Endothelial cell of umbilical vein (primary cell): ENCODE results near the gene PSMB5. TPM values are rescaled to one million over a fixed set of nuclear protein-coding genes. Genes with fewer than 3 reads are reported as not detected.

Source experiments
- BruUV-seq: library from RNA; stranded (reverse); fragments of 400-500 nt; replicated peaks from 2 replicates; lab custom pipeline; 2021; lab: Mats Ljungman, UMichigan
- CTCF ChIA-PET: fragments of 300-600, 350-600 bp; sonication (Branson Sonifier 250); formaldehyde crosslinking; loops from one replicate; lab custom pipeline; 2021; ENCODE audit warnings: antibody characterized with exemption, inconsistent platforms; lab: Charles Lee
- POLR2A ChIA-PET: fragments of 300-600, 350-600 bp; sonication (Branson Sonifier 250); formaldehyde crosslinking; loops from one replicate; lab custom pipeline; 2021; ENCODE audit warnings: antibody characterized with exemption, inconsistent platforms; lab: Charles Lee
- DNase-seq: peaks from one replicate; pipeline ENCODE4 v3.0.0-alpha.2; 2011; ENCODE audit warnings: low read depth, low spot score
- FAIRE-seq: peaks from 2 replicates; lab custom pipeline; 2011; peaks lifted over from hg19 to GRCh38; lab: Jason Lieb, UNC
- H2AFZ ChIP-seq: 2 replicates; pipeline ENCODE4 v1.6.0; 2012; ENCODE audit warnings: low read depth, low read length, control low read depth, inconsistent platforms
- H3K27ac ChIP-seq: 2 replicates; pipeline ENCODE4 v1.5.1; 2011; ENCODE audit warnings: low read depth, mild to moderate bottlenecking, control low read depth, low read length, moderate library complexity; ENCODE audit not compliant: insufficient read depth
- H3K27me3 ChIP-seq, 2 experiments: 2 replicates each; pipeline versions ENCODE4 v1.6.0 to v1.6.1; 2011; ENCODE audit warnings: low read length in 2 of 2, mixed read lengths in 1 of 2; ENCODE audit not compliant: control insufficient read depth in 2 of 2, insufficient read depth in 2 of 2
- H3K36me3 ChIP-seq, 2 experiments: 2 replicates in 1 of 2; 3 replicates in 1 of 2; pipeline ENCODE4 v1.5.1; 2011; ENCODE audit warnings: low read length in 2 of 2, mild to moderate bottlenecking in 1 of 2, moderate library complexity in 1 of 2; ENCODE audit not compliant: control insufficient read depth in 2 of 2, insufficient read depth in 2 of 2; ENCODE audit errors: extremely low read depth in 1 of 2
- H3K4me1 ChIP-seq: 3 replicates; pipeline ENCODE4 v1.5.1; 2011; ENCODE audit warnings: mild to moderate bottlenecking, low read length; ENCODE audit not compliant: control insufficient read depth, insufficient read depth; ENCODE audit errors: extremely low read depth
- H3K4me2 ChIP-seq: 2 replicates; pipeline ENCODE4 v1.6.1; 2011; ENCODE audit warnings: low read length, control low read depth, mixed read lengths; ENCODE audit not compliant: insufficient read depth
- H3K4me3 ChIP-seq, 3 experiments: fragments of 200-600 bp in 1 of 3; sonication (generic), shearing (Covaris generic) in 1 of 3; replicated peaks in 1 of 3; 2 replicates each; pipeline ENCODE4 v1.5.1; 2011 to 2016; ENCODE audit warnings: control low read depth in 3 of 3, low read length in 3 of 3, mild to moderate bottlenecking in 2 of 3, inconsistent platforms in 1 of 3, low read depth in 1 of 3, moderate library complexity in 1 of 3; ENCODE audit not compliant: insufficient read depth in 1 of 3
- H3K79me2 ChIP-seq: 2 replicates; pipeline ENCODE4 v1.6.0; 2012; ENCODE audit warnings: low read length, inconsistent platforms; ENCODE audit not compliant: control insufficient read depth, insufficient read depth
- H3K9ac ChIP-seq: replicated peaks from 2 replicates; pipeline ENCODE3; 2011; ENCODE audit warnings: low read length, control low read depth; ENCODE audit not compliant: insufficient read depth; ENCODE audit errors: extremely low read depth
- H3K9me1 ChIP-seq: replicated peaks from 3 replicates; pipeline ENCODE4 v1.6.0; 2011; ENCODE audit warnings: mild to moderate bottlenecking, low read length; ENCODE audit not compliant: control insufficient read depth, insufficient read depth; ENCODE audit errors: extremely low read depth
- H3K9me3 ChIP-seq: replicated peaks from 2 replicates; pipeline ENCODE4 v1.5.1; 2012; ENCODE audit warnings: low read length, inconsistent platforms; ENCODE audit not compliant: control insufficient read depth, insufficient read depth
- H4K20me1 ChIP-seq: replicated peaks from 2 replicates; pipeline ENCODE3; 2011; ENCODE audit warnings: mild to moderate bottlenecking, low read length; ENCODE audit not compliant: control insufficient read depth, insufficient read depth; ENCODE audit errors: extremely low read depth
- EZH2 ChIP-seq: IDR thresholded peaks from 2 replicates; pipeline ENCODE4 v1.6.1; 2012; ENCODE audit warnings: borderline replicate concordance, low read depth, mild to moderate bottlenecking, moderate library complexity, low read length, inconsistent platforms; ENCODE audit not compliant: severe bottlenecking
- FOS ChIP-seq: IDR thresholded peaks from 2 replicates; pipeline ENCODE4 v1.6.1; 2011; ENCODE audit warnings: mild to moderate bottlenecking, low read length, moderate library complexity, borderline replicate concordance; ENCODE audit not compliant: insufficient read depth
- GATA2 ChIP-seq: IDR thresholded peaks from 2 replicates; pipeline ENCODE4 v1.7.0; 2011; ENCODE audit warnings: low read depth, mild to moderate bottlenecking, moderate library complexity, mixed read lengths, low read length; ENCODE audit not compliant: insufficient read length, insufficient read depth
- JUN ChIP-seq: IDR thresholded peaks from 2 replicates; pipeline ENCODE4 v1.6.1; 2011; ENCODE audit warnings: borderline replicate concordance, low read depth; ENCODE audit not compliant: insufficient read length, insufficient read depth
- MYC ChIP-seq: IDR thresholded peaks from one replicate; pipeline ENCODE4 v1.6.1; 2011; ENCODE audit warnings: mild to moderate bottlenecking, low read depth, low read length
- POLR2A ChIP-seq: IDR thresholded peaks from 2 replicates; pipeline ENCODE4 v1.6.1; 2012; ENCODE audit warnings: low read depth, mild to moderate bottlenecking, control low read depth, low read length
- POLR2AphosphoS5 ChIP-seq: IDR thresholded peaks from 2 replicates; pipeline ENCODE4 v1.6.1; 2012; ENCODE audit warnings: low read depth, mild to moderate bottlenecking, control low read depth, low read length, moderate library complexity; ENCODE audit not compliant: insufficient read depth
- dilution Hi-C: fragments of 300-500 bp; cut with MboI; formaldehyde crosslinking; loops from one replicate; pipeline ENCODE4 v1.15.0; 2019; ENCODE audit warnings: low sequenced_read_pairs; ENCODE audit not compliant: extremely low pct_ligation_motif_present
- intact Hi-C: fragments of 100-400 bp; cut with micrococcal nuclease; formaldehyde crosslinking; loops from one replicate; pipeline ENCODE4 v1.10.0; 2022
- polyA plus RNA-seq, 4 experiments: library from polyadenylated mRNA; depleted of rRNA in 3 of 4; stranded (reverse) in 3 of 4; unstranded in 1 of 4; fragments of >200 nt; gene quantifications; 2 replicates each; pipeline versions ENCODE4 v1.2.1 to v1.2.3, GENCODE V29; 2011 to 2012; ENCODE audit warnings: missing spikeins in 1 of 4
- total RNA-seq: library from RNA; stranded (reverse); gene quantifications from 2 replicates; pipeline ENCODE4 v1.2.3, GENCODE V29; 2021
- TF ChIP-seq, protein P1 (sequence below): IDR thresholded peaks from 2 replicates; pipeline ENCODE4 v1.6.1; 2011; ENCODE audit not compliant: insufficient read depth, insufficient read length
- TF ChIP-seq, protein P2 (sequence below), 2 donors: IDR thresholded peaks; 1 replicate in 1 of 2; 2 replicates in 1 of 2; pipeline ENCODE4 v1.5.1; 2011; ENCODE audit warnings: low read length in 2 of 2, mild to moderate bottlenecking in 2 of 2, moderate library complexity in 2 of 2, control low read depth in 1 of 2, inconsistent platforms in 1 of 2, low read depth in 1 of 2; ENCODE audit not compliant: insufficient read depth in 1 of 2; ENCODE audit errors: extremely low read depth in 1 of 2

PSMB5 gene
- total and polyA plus RNA-seq, 2 donors (not counting 3 experiments of a cell fraction or from before 2014, with no cell fraction given): 236 to 464 TPM

DNA sequence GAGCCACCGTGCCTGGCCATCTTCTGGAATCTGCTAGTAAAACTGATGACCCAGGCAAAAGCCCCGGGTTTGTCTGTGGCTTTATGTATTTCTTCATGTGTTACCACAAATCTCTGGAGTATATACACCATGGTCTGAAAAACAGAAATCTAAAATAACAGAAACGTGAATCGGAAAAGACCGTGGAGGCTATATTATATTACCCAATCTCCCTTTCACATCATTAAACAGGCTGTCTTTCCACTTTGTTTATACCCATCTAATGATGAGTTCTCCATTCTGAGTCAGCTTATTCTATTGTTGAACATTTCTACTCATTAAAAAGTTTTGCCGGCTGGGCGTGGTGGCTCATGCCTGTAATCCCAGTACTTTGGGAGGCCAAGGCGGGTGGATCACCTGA, 42.8 kb downstream of the PSMB5 start:
- no peaks in the 10 kb centered on the region for H3K9me3 ChIP-seq
- no TSS peak for BruUV-seq
- ChIA-PET CTCF (interaction anchor here (0.8 to 17.1 kb wide), 5 partner anchors 15 to 117 kb away, joined by 3 to 1071 read pairs (median 7); partner anchors contain the start of gene CDH24), POLR2A (no interaction called here)
- H3K9ac ChIP-seq: no peak overlapping the region
- H3K4me1 ChIP-seq: peaks cover 4% of the 10 kb centered on the region
- TF ChIP-seq FOS (no peak), POLR2A (no peak), JUN (no peak), POLR2AphosphoS5 (no peak), EZH2 (no peak), MYC (no peak), GATA2 (no peak)
- TF ChIP-seq, protein P1, sequence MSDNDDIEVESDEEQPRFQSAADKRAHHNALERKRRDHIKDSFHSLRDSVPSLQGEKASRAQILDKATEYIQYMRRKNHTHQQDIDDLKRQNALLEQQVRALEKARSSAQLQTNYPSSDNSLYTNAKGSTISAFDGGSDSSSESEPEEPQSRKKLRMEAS: no peak
- TF ChIP-seq, protein P2, sequence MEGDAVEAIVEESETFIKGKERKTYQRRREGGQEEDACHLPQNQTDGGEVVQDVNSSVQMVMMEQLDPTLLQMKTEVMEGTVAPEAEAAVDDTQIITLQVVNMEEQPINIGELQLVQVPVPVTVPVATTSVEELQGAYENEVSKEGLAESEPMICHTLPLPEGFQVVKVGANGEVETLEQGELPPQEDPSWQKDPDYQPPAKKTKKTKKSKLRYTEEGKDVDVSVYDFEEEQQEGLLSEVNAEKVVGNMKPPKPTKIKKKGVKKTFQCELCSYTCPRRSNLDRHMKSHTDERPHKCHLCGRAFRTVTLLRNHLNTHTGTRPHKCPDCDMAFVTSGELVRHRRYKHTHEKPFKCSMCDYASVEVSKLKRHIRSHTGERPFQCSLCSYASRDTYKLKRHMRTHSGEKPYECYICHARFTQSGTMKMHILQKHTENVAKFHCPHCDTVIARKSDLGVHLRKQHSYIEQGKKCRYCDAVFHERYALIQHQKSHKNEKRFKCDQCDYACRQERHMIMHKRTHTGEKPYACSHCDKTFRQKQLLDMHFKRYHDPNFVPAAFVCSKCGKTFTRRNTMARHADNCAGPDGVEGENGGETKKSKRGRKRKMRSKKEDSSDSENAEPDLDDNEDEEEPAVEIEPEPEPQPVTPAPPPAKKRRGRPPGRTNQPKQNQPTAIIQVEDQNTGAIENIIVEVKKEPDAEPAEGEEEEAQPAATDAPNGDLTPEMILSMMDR (IDR thresholded peaks at IDR 0.05; ENCODE audit: extremely low read depth in 1 of 2, insufficient read depth in 1 of 2, low read depth in 1 of 2, low read length in 2 of 2): no peak
- H3K27me3 ChIP-seq: no peaks in the 10 kb centered on the region
- no peak overlapping the region for H2AFZ ChIP-seq
- H4K20me1 ChIP-seq: no peaks in the 10 kb centered on the region
- no peak overlapping the region for H3K4me2 ChIP-seq
- DNase-seq (no peak), FAIRE-seq (no peak)
- dilution Hi-C loops (no loop called here), intact Hi-C loops (loop anchor here (5.0 kb wide), 1 partner anchor 115 kb away; no protein-coding TSS in a partner anchor)
- no peaks in the 10 kb centered on the region for H3K79me2 ChIP-seq
- H3K4me3 ChIP-seq: no peak overlapping the region
- H3K36me3 ChIP-seq: no peaks in the 10 kb centered on the region
- H3K9me1 ChIP-seq: no peaks in the 10 kb centered on the region
- H3K27ac ChIP-seq: no peak overlapping the region
